Sigmoid colon (tissue), 7 donors: ENCODE measurements around the gene UNC13C. TPM values are rescaled to one million over a fixed set of nuclear protein-coding genes. Genes with fewer than 3 reads are reported as not detected.

Experiments
- DNase-seq: peaks from one replicate; pipeline ENCODE4 v3.0.0-alpha.2; 2019
- H3K27ac ChIP-seq, 4 donors: fragments of 200-600 bp; sonication (generic); one replicate each; pipeline ENCODE4 v1.5.1; 2016 to 2019; ENCODE audit warnings: mild to moderate bottlenecking in 1 of 4
- H3K27me3 ChIP-seq, 3 donors: fragments of 200-600 bp; sonication (generic); one replicate each; pipeline ENCODE4 v1.5.1; 2019; ENCODE audit warnings: mild to moderate bottlenecking in 1 of 3
- H3K36me3 ChIP-seq, 4 donors: fragments of 200-600 bp; sonication (generic); one replicate each; pipeline ENCODE4 v1.5.1; 2016 to 2019
- H3K4me1 ChIP-seq, 4 donors: fragments of 200-600 bp; sonication (generic); one replicate each; pipeline ENCODE4 v1.5.1; 2017 to 2019
- H3K4me3 ChIP-seq, 4 donors: fragments of 200-600 bp; sonication (generic); one replicate each; pipeline ENCODE4 v1.5.1; 2017 to 2019; ENCODE audit warnings: mild to moderate bottlenecking in 2 of 4, moderate library complexity in 1 of 4
- H3K9me3 ChIP-seq, 4 donors: fragments of 200-600 bp in 3 of 4; sonication (generic) in 3 of 4; one replicate each; pipeline versions ENCODE4 v1.5.1 to v1.6.1; 2013 to 2019
- CTCF ChIP-seq, 4 experiments: fragments of 450-650 bp in 3 of 4; fragments of 200-600 bp in 1 of 4; IDR thresholded peaks; one replicate each; pipeline ENCODE4 v1.5.1; 2016 to 2019; ENCODE audit warnings: antibody characterized with exemption in 4 of 4, mild to moderate bottlenecking in 3 of 4, moderate library complexity in 2 of 4
- EP300 ChIP-seq, 4 donors: sonication (generic); formaldehyde crosslinking; IDR thresholded peaks; one replicate each; pipeline ENCODE4 v1.6.1; 2017; ENCODE audit warnings: antibody characterized with exemption in 4 of 4
- POLR2A ChIP-seq, 2 donors: fragments of 450-650 bp; IDR thresholded peaks; one replicate each; pipeline ENCODE4 v1.6.1; 2016; ENCODE audit warnings: antibody characterized with exemption in 2 of 2, mild to moderate bottlenecking in 2 of 2, moderate library complexity in 2 of 2
- POLR2AphosphoS5 ChIP-seq, 4 donors: sonication (generic); formaldehyde crosslinking; IDR thresholded peaks; one replicate each; pipeline ENCODE4 v1.6.1; 2017; ENCODE audit warnings: antibody characterized with exemption in 4 of 4
- WGBS, 2 donors: extraction: QIAGEN DNeasy Blood & Tissue Kit; methylation state at CpG; one replicate each; pipeline ENCODE4 v1.1.7; 2013; 5-methylcytosine and 5-hydroxymethylcytosine counted together
- intact Hi-C: fragments of 100-400 bp; cut with DNase I; formaldehyde crosslinking; loops from one replicate; pipeline ENCODE4 v1.15.1; 2023
- polyA plus RNA-seq, 3 donors: library from polyadenylated mRNA; stranded (reverse); fragments of 200-250 nt; gene quantifications; one replicate each; pipeline ENCODE4 v1.2.3, GENCODE V29; 2013
- total RNA-seq, 4 donors: library from RNA; depleted of rRNA; stranded (reverse); fragments of >200 nt; gene quantifications; one replicate each; pipeline ENCODE4 v1.1.0, GENCODE V29; 2016
- donor health status: healthy with polysubstance abuse.
- donor health status: Bipolar disorder and iron deficiency.
- donor health status: healthy.

The UNC13C gene
- total and polyA plus RNA-seq, 7 donors, result under 0.01 to 1.7 (median 1.3) TPM; not detected in 1

- Histone ChIP-seq H3K27ac (no peak overlapping the region), H3K9me3 (no peaks in the 10 kb centered on the region), H3K4me3 (no peak overlapping the region), H3K27me3 (no peaks in the 10 kb centered on the region), H3K4me1 (no peaks in the 10 kb centered on the region), H3K36me3 (no peaks in the 10 kb centered on the region)
- TF ChIP-seq POLR2AphosphoS5 (IDR thresholded peaks at IDR 0.05), result no peak
- TF ChIP-seq POLR2A (IDR thresholded peaks at IDR 0.05), result no peak
- TF ChIP-seq CTCF (IDR thresholded peaks at IDR 0.05), result no peak
- no peak for TF ChIP-seq EP300 (IDR thresholded peaks at IDR 0.05)
- DNase-seq, result no peak
- 66 to 70% methylated on average over 3 of the region's 3 CpGs for WGBS, 2 donors
- intact Hi-C loops, result no loop called here
These were observed 369.0 kb downstream of the UNC13C start for GRCh38 chr15:54347082-54347827.

GRCh38 chr15:54353726-54354125 is 375.5 kb downstream of the UNC13C start:
- Histone ChIP-seq H3K4me1 (no peaks in the 10 kb centered on the region), H3K27me3 (no peaks in the 10 kb centered on the region), H3K27ac (no peak overlapping the region), H3K9me3 (no peaks in the 10 kb centered on the region), H3K4me3 (no peak overlapping the region), H3K36me3 (no peaks in the 10 kb centered on the region)
- TF ChIP-seq POLR2AphosphoS5 (IDR thresholded peaks at IDR 0.05) (no peak), POLR2A (IDR thresholded peaks at IDR 0.05) (no peak), CTCF (IDR thresholded peaks at IDR 0.05) (no peak), EP300 (IDR thresholded peaks at IDR 0.05) (no peak)
- WGBS, 2 donors, result 64 to 78% methylated on average over 2 of the region's 2 CpGs
- intact Hi-C loops, result no loop called here
- DNase-seq, result no peak

GRCh38 chr15:54354341-54354740 is 376.1 kb downstream of the UNC13C start:
- Histone ChIP-seq H3K4me1 (no peaks in the 10 kb centered on the region), H3K27ac (no peak overlapping the region), H3K9me3 (no peaks in the 10 kb centered on the region), H3K27me3 (no peaks in the 10 kb centered on the region), H3K4me3 (no peak overlapping the region), H3K36me3 (no peaks in the 10 kb centered on the region)
- 40 to 88% methylated on average over 1 of the region's 1 CpG for WGBS, 2 donors
- intact Hi-C loops, result no loop called here
- no peak for TF ChIP-seq EP300 (IDR thresholded peaks at IDR 0.05)
- TF ChIP-seq POLR2A (IDR thresholded peaks at IDR 0.05), result no peak
- TF ChIP-seq CTCF (IDR thresholded peaks at IDR 0.05), result no peak
- TF ChIP-seq POLR2AphosphoS5 (IDR thresholded peaks at IDR 0.05), result no peak
- DNase-seq, result no peak

- H3K4me3 ChIP-seq, result no peak overlapping the region
- no peak for TF ChIP-seq POLR2AphosphoS5 (IDR thresholded peaks at IDR 0.05)
- TF ChIP-seq POLR2A (IDR thresholded peaks at IDR 0.05), result no peak
- TF ChIP-seq EP300 (IDR thresholded peaks at IDR 0.05), result no peak
- no peak for TF ChIP-seq CTCF (IDR thresholded peaks at IDR 0.05)
- H3K9me3 ChIP-seq, result peaks cover 0 to 4% (median 1%) of the 10 kb centered on the region in 4 donors
- no peaks in the 10 kb centered on the region for H3K36me3 ChIP-seq
- H3K27ac ChIP-seq, result no peak overlapping the region
- no peak for DNase-seq
- 86 to 88% methylated on average over 3 of the region's 3 CpGs for whole genome bisulfite sequencing, 2 donors
- no peaks in the 10 kb centered on the region for H3K4me1 ChIP-seq
- H3K27me3 ChIP-seq, result no peaks in the 10 kb centered on the region
- intact Hi-C loops, result no loop called here
These were observed 386.7 kb downstream of the UNC13C start for GRCh38 chr15:54364961-54365360.

GRCh38 chr15:54373332-54373731 is 395.1 kb downstream of the UNC13C start:
- Histone ChIP-seq H3K27ac (no peak overlapping the region), H3K4me3 (no peak overlapping the region), H3K27me3 (no peaks in the 10 kb centered on the region), H3K9me3 (peaks cover 0 to 8% (median 0%) of the 10 kb centered on the region in 4 donors), H3K4me1 (no peaks in the 10 kb centered on the region), H3K36me3 (no peaks in the 10 kb centered on the region)
- no peak for TF ChIP-seq CTCF (IDR thresholded peaks at IDR 0.05)
- no peak for TF ChIP-seq POLR2A (IDR thresholded peaks at IDR 0.05)
- no peak for TF ChIP-seq POLR2AphosphoS5 (IDR thresholded peaks at IDR 0.05)
- TF ChIP-seq EP300 (IDR thresholded peaks at IDR 0.05), result no peak
- 91 to 93% methylated on average over 2 of the region's 2 CpGs for WGBS, 2 donors
- no peak for DNase-seq
- intact Hi-C loops, result no loop called here
